ENCODE results near the gene MYO1H.

The MYO1H gene

DNA sequence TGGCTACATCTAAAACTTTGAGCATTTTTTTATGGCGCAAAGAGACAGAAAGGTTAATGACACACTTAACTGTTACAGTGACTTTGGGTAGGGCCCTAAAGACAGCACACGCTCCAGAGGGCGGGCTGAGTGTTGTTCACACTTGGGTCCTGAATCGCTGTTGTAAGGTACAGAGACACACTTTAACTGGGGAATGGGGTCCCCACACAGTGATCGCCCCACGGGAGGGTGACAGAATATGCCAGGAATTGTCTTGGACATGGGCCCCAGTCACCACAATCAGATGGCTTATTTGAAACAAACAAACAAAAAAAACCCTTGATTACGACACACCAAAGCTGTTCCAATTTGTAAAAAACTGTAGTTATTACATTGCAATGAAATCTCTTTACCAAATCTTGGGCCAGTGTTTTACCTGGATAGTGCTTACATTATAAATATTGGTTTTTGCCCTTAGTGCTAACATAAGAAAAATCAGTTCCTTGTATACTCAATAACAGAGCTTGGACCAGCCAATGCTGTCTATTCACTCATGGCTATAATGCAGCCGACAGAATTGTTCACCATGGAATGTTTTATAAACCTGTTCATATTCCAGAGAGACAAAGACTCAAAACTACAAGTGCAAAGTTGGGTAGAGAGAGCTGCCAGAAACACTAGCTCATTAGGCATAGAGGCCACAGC lies 101.1 kb downstream of the MYO1H start:
- DNase-seq = no peak

DNA sequence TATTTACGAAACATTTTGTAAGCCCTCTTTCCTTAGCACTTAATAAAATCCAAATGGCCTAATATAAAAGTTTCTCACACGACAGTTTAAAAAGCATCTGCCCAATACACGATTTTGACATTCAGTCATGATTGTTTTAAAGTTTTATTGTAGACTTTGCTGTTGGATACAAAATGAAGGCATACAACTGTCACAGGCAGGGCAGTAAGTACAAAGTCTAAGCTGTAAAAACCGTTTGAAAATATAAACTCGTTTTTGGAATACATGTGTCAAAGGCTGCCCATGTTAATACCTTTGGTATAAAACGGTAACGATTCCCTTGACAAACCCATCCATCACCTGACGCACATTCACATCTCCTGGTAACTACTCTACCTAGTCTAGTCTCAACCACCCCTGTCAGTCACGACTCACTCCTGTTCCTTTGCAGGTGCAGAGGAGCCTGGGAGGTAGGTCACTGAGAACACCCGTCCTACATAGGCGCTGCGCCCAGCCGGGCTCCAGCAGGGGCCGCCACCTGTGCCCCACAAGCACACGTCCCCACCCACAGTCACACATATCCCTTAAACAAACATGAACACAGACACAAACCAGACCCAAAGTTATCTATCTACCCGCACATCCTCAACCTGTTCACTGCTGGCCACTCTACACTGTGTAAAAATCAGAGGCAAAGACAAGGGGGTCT lies 102.3 kb downstream of the MYO1H start:
- DNase-seq = no peak

DNA sequence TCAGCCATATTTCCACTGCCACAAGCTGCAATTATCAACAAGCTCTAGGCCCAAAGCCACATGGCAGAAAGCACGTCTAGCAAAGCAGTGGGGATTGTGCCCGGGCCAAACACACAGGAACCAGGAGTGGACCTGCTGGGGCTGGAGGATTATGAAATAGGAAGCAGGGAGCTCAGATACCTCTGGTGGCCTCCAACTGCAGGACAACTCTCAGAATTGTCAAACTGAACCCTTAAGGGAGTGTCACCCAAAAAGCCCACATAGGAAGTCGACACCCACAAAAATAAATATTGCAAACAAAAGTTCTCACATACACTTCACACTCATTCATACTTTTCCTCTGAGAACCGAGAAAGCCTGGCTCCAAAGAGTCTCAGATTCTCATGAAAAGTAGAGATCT lies 103.3 kb downstream of the MYO1H start:
- DNase-seq = no peak

DNA sequence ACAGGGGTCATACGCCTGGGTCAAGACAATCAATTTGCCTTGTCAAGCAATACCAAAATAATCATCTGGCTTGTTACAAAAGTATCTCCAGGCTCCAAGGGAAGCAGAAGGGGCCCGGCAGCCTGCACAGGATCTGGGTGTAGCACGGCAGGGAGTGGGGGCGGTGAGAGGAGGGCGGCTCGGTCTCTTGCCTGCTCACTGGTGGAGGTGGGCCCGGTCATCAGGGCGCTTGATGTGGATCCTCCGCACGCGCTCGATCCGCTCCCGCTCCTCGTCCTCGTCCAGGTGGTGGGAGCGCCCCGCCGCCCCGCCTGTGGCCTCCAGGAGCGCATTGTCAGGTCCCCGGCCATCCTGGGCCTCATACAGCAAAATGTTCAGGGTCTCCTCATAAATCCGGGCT lies 103.7 kb downstream of the MYO1H start:
- DNase-seq = no peak

DNA sequence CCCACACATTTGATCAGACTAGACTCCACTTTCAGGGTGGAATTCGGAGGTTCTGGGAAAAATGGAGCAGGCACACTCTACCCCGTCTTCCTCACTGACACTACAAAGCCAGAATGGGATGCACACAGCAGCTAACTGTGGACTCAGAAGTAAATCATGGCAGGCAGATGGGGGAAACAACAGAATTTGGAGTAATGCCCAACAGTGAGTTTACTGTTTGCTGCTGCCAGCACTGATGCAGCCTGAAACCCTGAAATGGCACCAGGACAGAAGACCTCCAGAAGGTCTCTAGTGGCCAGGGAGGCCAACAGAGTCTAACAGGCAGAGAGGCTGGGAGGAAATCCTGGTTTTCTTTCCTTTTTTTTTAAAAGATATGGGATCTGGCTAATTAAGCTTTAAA lies 104.8 kb downstream of the MYO1H start:
- DNase-seq = no peak

DNA sequence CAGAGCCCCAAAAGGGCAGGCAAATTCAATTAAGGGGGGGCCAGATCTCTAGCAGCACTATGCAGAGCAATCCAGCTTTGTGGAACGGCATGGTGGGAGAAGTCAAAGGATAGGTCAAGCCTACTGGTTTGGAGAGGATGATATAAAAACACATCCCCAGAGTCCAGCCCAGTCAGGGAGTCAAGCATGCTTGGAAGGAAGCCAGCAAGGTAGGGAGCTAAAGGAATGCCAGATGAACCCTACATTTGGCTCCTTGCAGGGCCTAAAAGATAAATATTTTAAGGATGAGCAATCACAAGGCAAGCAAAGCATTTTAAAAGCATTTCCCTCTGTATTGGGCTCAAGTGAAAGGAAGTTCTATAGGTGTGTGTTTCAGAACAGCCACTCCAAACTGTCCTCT lies 108.0 kb downstream of the MYO1H start:
- DNase-seq = no peak

DNA sequence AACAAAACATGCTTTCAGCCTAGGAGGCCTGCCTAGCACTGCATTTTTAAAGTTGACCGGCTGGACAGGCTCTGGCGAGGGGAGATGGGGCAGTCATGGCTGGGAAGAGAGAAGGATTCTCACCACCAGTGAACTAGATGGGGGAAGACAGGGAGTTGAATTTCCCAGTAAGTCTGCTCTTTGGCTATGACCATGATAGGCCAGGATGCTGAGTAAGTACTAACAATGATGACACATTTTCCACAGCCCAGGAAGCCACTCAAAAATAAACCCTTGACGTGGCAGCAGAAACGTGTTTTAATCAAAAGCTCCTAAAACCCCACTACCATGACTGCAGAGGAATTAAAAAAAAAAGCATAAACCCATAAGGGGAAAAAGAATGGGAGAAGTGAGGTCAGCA lies 110.4 kb downstream of the MYO1H start:
- DNase-seq = no peak

DNA sequence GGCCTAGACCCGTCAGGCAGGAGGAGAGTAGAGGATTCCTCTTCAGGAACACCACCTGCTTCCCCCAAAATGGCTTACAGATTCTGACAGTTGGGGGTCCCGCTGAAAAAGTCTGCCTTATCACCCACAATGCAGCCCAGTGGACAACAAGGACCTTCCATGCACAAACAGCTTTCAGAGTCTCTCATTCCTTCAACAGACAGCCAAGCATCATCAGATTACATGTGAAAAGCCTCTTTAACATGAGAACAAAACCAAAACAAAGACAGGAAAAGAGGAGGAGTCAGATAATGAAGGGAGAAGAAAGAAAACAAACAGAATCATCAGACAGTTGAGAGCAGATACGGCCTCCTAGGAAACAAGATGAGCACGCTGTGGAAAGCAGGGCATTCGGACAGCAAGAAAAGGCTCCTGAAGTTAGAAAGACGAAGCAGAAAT lies 111.1 kb downstream of the MYO1H start:
- DNase-seq = no peak

DNA sequence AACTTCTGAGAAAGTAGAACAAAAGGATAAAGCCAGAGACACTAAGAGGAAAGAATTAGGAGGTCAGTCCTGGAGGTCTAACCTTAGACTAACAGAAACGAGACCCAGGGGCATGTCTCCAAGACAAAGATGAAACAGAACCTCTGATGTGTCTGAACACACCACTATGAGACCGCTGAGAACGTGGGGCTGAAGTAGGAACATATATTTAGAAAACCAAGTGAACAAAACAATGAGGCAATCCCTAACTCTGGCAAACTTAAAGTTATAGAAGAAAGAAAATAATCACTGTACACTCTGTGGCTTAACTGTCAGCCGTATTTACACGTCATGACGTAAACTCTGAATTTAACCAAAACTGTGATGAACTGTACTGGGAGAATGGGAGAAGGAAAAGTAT lies 111.5 kb downstream of the MYO1H start:
- DNase-seq = no peak

DNA sequence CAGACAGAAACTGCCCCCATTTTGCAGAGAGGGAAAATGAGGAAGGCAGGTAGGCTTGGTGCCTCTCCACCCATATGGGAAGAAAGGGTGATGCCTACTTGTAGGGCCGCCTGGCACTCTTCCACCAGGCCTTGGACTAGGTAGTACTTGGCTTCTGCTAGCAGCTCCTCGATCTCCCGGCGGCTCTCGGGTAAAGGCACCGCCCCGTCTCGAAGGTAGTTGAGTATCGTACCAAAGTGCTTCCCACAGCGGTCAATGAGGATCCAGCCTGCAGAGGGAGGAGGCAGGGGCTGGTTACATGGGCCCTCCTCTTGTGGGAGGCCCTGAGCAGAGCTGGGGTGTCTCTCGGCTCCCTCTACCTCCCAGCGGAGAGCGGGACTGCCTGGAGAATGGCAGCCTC lies 112.8 kb downstream of the MYO1H start:
- no peak for DNase-seq

DNA sequence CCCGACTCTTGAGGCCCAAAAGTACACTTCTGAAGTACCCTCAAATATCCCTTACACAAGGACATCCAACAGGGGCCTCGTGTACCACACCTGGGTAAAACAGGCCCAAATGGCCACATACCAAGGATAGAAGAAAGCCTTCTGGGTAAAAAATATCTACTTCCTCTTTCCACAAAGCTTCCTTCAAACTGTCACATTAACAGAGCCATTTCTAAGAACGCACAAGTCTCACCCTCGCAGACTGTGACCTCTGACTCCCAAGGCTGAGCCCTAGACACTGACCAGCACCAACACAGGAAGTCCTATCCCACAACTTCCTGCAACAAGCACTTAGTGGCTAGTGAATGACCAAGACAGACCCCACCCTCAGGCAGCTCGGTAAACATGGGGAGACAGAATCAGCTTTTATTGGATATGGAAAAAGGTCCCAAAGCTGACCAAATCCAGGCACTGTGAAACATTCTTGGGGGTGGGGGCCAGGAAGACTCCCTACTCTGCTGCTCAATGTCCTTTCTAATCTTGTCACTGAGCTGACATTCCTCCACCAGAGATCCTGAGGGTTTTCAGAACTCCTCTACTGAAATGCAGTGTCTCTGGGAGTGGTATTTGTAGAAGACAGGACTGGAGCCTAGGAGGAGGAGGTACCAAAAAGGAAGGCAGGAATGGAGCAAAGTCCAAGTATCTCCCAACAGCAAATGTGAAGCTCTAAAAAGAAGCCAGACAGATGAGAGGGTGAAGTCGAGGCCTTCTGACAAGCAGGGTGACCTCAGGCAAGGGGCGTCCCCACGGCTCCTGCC lies 113.5 kb downstream of the MYO1H start:
- no peak for DNase-seq

DNA sequence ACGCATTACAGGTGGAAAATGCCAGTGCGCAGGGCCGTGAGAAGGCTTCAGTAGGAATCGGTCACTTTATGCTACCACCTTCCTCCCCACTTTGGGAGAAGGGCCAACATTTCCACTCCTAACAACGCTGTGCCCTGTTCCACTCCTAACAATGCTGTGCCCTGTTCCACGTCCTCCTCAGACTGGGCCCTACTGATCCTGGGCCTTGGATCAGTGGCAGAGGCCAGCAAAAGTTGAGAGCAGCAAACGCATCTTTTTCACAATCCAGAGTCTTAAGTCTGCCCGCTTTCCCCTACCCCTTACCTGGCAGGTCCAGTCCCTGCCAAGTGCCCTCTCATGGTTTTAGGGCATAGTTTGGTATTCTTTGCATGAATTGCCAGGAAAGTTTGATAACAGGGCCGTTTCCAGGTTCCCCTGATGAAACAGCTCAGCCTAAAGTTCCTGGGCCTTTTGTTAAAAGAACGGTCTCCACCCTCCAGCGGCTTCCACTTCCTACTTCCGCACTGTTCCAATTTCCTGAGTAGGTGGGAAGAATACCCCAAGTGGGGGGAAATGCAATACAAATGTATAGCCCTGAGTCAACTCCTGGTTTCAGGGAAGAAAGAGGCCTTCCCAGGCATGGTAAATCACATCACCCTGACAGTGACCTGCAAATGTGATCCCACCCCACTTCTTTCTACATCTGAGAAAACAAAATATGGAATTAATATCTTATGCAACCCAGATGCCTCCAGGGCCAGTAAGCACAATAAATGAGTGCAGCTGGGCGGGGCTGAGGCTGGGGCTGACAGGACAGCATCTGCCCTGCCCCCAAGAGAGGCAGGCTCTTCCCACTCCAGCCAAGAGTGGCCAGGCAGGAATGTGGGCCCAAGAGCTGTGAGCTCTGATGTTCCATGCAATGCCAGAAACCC lies 114.4 kb downstream of the MYO1H start:
- DNase-seq = no peak

DNA sequence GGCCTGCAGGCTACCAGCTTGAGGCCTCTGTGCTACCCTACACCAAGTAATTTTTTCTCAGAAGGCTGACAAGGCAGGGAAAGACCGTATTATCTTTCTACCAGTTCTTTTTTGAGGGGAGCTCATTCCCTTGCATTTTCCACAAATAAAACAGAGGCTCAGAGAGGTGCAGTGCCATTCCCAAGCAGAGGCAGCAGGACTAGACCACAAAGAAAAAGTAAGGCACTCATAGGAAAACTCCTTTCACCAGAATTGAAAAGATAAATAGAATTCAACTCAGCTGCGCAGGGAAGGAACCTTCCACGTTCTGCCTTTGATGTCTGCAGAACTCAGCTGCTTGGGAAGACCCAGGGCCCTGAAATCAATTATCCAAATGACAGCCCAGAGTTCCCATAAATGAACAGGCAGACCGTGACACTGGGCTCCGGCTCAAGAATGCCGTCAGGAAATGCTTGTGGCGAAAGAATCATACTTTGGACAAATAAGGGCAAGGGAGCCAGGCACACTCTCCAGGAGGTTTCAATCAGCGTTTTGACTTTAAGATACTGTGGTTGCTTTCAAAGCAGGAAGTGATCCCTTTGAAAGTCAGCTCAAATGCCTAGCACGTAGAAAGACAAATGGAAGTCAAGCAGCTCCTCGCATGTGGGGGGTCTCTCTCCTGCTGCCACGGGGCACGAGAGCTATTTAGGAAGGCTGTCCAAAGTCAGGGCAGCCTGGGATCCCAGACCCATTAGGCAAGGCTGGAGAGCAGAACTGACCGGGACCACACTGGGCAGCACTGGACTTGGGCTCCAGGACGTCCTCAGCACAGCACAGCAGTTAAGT lies 115.4 kb downstream of the MYO1H start:
- DNase-seq = no peak

DNA sequence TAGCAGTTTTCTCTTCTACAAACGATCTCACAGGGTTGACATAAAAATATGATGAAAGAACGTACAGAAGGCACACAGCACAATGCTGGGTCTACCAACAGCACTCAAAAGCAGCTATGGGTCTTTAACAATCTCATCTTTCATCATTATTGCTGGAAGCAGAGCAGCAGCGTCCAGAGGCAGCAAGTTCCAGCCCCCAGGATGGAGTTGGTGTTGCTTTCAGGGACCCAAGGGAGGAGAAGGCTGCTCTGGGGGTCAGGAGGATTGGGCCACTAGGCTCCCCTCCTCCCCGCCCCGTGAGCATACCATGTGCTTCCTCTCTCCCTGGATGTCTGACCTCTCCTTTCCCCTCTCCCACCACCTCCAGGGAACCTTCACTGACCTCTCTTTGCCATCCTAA lies 116.1 kb downstream of the MYO1H start:
- DNase-seq = no peak

DNA sequence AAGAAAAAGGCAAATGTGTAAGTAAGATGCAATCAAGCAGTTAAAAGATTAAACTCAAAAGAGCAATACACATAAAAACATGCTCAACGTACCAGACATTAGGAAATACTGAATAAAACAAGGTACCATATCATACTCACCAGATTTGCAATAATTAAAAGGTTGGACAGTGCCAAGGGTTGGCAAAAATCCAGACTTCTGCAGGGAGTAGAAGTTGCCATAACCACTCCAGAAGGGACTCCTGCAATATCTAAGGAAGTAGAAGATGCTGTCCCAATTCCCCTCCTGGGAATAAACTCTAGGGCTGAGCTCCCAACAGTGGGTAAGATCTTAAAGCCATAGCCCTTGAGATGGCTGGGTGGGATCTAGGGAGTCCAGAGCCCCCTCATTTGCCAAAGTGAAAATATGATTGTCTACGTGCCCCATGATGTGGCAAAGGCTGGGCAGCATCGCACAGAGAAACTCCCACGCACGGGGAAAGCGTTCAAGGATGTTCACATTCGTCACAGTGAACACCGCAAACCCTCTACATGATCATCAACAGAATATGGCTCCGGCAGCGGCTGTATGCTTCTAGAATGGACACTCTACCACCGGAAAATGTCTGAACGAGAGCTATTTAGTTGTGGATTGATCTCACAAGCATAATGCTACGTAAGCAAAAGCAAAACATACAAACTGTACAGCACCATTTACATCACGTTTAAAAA lies 117.1 kb downstream of the MYO1H start:
- no peak for DNase-seq

DNA sequence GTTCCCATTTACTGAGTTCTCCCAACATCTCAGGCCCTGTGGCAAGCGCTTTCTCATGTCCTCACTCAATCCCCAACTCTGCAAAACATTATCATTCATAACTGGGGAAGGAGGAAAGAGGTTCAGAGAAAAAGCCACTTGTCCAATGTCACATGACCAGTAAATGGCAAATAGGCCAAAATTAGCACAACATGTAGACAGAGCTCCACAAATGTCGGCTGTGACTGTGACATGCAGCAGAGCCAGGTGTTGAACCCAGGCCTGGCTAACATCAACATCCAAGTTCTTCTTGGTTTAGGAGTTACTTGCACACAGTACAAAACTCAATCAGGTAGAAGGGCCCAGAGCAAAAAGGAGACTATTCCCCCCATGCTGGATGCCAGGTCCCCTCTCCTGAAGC lies 118.6 kb downstream of the MYO1H start:
- DNase-seq = no peak

DNA sequence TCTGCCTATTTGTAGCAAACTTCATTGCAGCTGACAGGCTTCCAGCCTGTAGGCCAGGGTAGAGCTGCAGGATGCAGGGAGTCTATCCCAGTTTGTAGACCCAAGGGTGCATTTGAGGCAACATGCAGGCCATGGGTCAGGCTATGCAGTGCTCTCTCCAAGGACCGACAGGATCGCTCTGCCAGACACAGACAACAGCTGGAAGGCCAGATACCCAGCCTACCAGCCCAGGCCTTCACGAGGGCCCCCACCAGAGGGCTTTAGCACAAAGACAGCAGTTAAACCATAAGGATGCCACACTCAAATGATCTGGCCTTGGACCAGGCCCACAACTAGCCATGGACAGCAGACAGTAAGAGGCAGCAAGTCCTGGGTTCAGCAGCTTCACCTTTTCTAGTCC lies 119.1 kb downstream of the MYO1H start:
- no peak for DNase-seq

DNA sequence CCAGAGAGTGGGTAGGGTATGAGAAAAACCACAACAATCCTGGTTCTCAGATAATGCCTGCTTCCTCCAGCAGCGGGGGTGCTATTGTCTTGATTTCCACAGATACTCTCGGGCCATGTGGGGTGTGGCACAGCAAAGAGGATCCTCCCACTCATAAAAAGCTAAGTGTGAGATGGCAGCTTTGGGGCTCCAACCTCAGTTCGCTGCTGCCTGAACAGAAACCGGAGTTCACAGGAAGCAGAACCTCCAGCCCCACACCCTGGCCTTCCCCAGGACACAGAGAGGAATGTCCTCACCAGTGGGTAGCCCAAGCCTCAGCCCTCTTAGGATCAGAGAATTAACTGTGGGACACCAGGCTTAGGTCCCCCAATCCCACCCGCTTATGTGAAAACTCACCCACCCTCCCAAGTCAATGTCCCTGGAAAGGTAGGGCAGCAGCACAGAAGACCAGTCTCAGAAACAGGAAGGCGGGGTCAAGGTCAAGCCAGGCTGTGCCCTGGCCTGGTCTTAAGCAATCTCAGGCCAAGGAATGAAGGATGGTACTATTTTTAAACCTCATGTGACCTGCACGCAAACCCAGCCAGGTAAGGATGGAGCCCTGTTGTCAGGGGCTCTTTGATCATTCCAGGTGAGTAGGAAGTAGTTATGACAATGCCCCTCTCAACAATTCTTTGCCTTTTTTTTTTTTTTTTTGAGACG lies 120.4 kb downstream of the MYO1H start:
- no peak for DNase-seq

DNA sequence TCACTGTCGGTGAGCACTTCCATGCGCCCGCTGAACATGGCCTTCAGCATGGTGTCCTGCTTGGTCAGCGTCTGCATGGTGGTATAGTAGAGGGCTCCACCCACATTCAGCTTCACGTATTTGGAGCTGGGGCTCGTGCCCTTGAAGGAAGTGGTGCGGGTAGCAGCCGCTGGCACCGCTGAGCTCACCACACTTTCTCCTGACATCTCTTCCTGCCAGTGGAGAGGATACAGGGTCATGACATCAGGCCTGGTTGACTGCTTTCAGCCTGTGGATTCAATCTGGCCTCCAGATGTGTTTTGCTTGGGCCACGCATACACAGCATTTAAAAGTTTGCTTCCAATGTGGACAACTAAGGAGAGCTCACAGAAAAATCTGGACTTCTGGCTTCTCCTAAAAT lies 121.8 kb downstream of the MYO1H start:
- DNase-seq = no peak

DNA sequence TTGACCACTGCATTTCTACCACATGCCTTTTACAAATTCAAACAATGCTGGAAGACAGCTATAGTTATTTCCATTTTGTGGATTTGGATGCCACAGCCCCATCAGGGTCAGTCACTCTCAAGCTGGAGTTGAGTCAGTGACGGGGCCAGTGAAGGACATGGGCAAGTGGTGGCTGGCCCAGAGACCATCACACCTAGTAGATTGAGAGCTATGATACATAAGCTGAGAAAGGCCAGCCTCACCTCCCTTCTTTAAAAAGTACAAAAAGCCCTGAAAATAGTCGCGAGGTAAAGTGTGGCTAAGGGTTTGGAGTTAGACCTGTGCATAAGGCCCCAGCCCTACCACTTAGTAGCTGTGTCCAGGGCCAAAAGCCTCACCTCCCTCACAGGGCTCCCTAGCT lies 125.3 kb downstream of the MYO1H start:
- DNase-seq = no peak

All from NCI-H146 (cell line).